GM12891 (cell line): ENCODE measurements around the gene CAMSAP3.

Experiments
- PAX5 ChIP-seq: IDR thresholded peaks from 2 replicates; pipeline ENCODE4 v1.6.1; 2011; ENCODE audit warnings: low read length, moderate library complexity, mild to moderate bottlenecking; ENCODE audit not compliant: insufficient read depth, severe bottlenecking
- POLR2A ChIP-seq: IDR thresholded peaks from 2 replicates; pipeline ENCODE4 v1.6.1; 2011; ENCODE audit warnings: low read depth, low read length, control low read depth
- POLR2AphosphoS5 ChIP-seq: IDR thresholded peaks from 2 replicates; pipeline ENCODE4 v1.6.1; 2011; ENCODE audit warnings: low read depth, low read length, control low read depth
- SPI1 ChIP-seq: IDR thresholded peaks from 2 replicates; pipeline ENCODE4 v1.6.1; 2011; ENCODE audit warnings: low read depth, low read length, control low read depth

DNA sequence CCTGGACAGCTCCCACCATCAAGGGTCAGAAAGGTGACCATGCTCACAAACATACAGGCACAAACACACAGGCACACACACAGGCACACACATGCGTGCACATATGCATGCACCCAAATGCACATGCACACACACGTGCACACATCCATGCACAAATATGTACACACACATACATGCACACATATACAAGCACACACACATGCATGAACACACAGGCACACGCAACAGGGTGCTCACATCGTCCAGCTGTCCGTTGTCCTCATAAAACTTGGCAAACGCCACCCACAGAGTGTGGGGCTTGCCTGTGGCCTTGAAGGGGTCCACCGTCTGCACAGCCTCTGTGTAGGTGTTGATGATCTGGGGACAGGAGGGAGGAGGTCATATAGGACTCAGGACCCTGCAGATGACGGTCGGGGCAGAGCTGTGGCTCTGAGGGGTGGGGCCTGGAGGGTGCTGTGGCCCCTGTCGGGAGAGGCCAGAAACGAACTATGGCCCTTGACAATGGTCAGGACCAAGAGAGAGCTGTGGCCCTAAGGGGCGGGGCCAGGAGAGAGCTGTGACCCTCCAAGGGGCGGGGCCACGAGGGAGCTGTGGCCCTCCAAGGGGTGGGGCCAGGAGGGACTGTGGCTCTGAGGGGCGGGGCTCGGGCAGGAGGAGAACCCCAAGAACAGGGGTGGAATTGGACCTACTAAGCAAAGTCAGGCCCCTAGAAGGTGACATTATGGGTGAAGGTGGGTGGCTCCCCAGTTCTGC lies 27.4 kb downstream of the CAMSAP3 start:
- TF ChIP-seq SPI1 (no peak), POLR2A (no peak), POLR2AphosphoS5 (no peak), PAX5 (no peak)
